Stimulated activated CD8-positive, alpha-beta memory T cell treated with anti-CD3 and anti-CD28 coated beads, Interleukin-4, amount 100 ng/mL, for 4 hours (primary cell): ENCODE measurements around the gene C1QTNF6.

ENCODE experiments used
- DNase-seq, 2 donors: peaks; one replicate each; pipeline ENCODE4 v3.0.0-alpha.2; 2020; ENCODE audit warnings: low read depth in 2 of 2, low spot score in 1 of 2

Gene C1QTNF6

GRCh38 chr22:37192741-37193140 lies 4.7 kb upstream of the C1QTNF6 start:
- no peak for DNase-seq

- DNase-seq: no peak
Observed at GRCh38 chr22:37192204-37192603, 4.2 kb upstream of the C1QTNF6 start.

GRCh38 chr22:37190262-37190780 lies 2.3 kb upstream of the C1QTNF6 start:
- no peak for DNase-seq

GRCh38 chr22:37188901-37189466 lies 937 bp upstream of the C1QTNF6 start:
- no peak for DNase-seq

- DNase-seq: no peak
Observed at GRCh38 chr22:37187552-37187890, 526 bp downstream of the C1QTNF6 start.

- DNase-seq: no peak
Observed at GRCh38 chr22:37186997-37187522, 987 bp downstream of the C1QTNF6 start.

GRCh38 chr22:37186228-37186996 lies 1.6 kb downstream of the C1QTNF6 start:
- DNase-seq: no peak

GRCh38 chr22:37185646-37186227 lies 2.3 kb downstream of the C1QTNF6 start:
- no peak for DNase-seq

- no peak for DNase-seq
Observed at GRCh38 chr22:37184816-37185541, 3.1 kb downstream of the C1QTNF6 start.

- no peak for DNase-seq
Observed at GRCh38 chr22:37184380-37184755, 3.7 kb downstream of the C1QTNF6 start.

GRCh38 chr22:37183432-37184379 lies 4.3 kb downstream of the C1QTNF6 start:
- no peak for DNase-seq

GRCh38 chr22:37182949-37183245 lies 5.2 kb downstream of the C1QTNF6 start:
- DNase-seq: no peak

GRCh38 chr22:37182101-37182948 lies 5.7 kb downstream of the C1QTNF6 start:
- no peak for DNase-seq

- DNase-seq: no peak
Observed at GRCh38 chr22:37181681-37182080, 6.4 kb downstream of the C1QTNF6 start.

- DNase-seq: no peak
Observed at GRCh38 chr22:37180531-37181231, 7.4 kb downstream of the C1QTNF6 start.

- DNase-seq: no peak
Observed at GRCh38 chr22:37179622-37180420, 8.2 kb downstream of the C1QTNF6 start.

GRCh38 chr22:37179126-37179470 lies 8.9 kb downstream of the C1QTNF6 start:
- DNase-seq: no peak

- DNase-seq: no peak
Observed at GRCh38 chr22:37178350-37179125, 9.5 kb downstream of the C1QTNF6 start.
